Hepatic stellate cell (primary cell): ENCODE data around the gene AKR7A2.

Experiments
- DNase-seq: peaks from one replicate; pipeline ENCODE4 v3.0.0; 2011; ENCODE audit warnings: low spot score

Gene AKR7A2

DNA sequence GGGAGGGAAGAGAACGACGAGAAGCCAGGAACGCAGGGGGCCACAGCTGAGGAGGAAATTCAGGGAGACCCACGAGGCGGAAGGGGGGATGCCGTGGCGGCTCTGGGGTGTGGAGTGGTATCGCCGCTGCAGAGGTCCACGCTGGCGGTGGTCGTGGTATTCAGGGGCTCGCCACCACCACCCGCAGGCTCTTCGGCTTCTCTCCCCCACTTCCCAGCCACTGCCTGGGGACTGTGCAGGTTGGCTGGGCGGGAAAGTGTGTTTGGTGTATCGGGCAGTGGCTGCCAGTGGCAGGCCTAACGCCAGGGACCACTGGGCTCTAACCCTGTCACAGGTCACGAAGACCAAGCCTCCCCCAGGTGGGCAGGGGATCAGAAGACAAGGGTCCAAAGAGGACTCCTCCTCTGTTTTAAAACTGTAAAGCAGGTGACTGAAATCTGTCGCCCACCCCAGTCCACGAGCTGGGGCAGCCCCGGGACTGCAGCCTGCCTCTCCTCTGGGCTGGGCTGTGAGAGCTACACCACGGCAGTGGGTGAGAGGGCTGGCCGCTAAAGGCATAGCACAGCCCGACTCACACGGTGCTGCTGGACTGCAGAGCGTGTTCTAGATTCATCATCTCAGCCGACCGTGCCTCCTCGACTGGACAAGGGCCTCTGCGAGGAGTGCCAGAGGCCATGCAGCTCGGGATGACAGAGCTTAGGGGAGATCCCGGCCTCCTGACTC lies 31.1 kb upstream of the AKR7A2 start:
- DNase-seq: no peak

DNA sequence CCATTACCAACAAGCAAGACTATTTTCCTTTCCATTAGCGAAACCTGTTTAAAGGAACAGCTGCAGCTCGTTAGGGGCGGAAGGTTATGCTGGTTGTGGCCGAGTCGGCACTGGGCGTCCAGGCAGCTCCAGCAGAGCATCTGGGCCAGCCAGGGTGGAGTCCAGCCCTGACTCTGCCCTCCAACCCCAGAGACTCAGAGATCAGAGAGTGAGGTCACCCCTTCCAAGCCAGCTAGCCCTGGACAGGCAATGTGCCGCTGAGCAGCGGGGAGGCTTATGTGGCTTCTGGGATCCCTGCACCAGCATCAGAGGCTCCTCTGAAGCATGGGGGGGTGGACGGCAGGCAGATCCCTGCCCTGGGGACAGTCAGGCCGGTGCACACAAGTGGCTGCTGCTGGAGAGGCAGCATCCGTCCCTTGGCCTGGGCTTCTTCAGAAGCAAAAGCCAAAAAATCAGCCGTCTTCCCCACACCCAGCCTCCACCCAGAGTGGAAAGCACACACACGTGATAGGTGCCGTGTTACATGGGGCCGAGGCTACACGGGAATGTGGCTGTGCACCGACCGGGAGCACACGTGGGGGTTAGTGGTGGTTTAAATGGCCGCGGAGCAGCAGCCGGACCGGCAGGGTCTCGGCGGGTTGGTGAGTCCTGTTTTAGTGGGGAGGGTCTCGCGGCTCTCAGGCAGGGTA lies 30.3 kb upstream of the AKR7A2 start:
- DNase-seq: no peak

DNA sequence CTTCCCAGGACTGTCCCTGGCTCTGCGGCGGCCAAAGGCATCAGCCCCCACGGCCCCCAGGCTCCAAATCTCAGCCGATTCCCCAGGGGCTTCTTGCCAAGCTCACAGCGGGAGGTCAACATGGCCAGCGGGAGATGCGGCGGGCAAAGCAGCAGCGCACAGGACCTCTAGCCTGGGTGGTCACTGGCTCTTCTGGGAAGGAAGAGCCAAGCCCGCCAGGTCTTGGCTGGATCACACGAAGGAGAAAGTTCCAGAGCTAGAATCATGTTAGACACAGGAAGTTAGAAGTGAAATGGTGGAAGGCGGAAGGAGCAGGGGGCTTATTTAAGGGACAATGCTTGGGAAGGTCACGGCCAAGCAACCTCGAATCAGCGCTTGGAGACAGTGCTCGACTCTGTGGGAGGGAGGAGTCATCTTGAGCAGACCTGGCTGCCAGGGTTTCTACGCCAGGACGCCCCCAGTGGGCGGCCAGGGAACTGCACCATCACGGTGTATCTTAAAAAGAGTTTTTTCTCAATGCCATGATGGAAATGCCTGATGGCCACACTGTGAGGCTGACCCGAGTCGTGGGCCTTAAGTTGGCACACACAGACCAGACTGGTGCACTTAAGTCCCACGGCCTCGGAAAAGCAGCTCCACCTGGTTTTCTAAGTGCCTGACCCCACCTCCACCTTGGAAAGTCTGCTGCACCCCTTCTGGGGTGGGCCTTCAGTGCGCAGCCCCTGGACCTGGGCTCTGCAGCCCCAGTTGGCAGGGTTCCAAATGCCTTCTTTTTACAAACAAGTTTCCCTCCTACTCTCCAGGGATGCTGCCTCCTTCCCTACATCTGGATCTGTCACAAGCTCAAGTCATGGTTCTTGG lies 29.5 kb upstream of the AKR7A2 start:
- peak; percentile 94 for DNase-seq

DNA sequence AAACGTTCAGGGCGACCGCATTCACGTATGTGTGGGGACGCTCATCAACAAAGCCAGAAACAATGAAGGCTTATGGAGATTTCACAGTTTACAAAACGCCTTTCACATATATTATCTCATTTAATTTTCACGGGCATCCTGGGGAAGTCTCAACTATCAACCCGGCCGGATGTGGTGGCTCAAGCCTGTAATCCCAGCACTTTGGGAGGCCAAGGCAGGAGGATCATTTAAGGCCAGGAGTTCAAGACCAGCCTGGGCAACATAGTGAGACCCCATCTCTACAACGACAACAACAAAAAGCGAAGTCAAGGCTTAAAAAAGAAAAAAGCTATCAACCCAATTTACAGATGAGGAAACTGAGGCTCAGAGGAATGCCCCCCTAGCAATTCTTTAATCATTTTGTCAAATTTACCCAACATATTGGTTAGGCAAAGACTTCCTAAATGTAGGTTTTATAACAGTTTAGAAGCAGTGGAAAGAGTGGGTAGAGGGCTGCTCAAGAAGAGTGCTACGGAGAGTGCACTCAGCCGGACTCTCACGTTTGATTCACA lies 28.5 kb upstream of the AKR7A2 start:
- no peak for DNase-seq

DNA sequence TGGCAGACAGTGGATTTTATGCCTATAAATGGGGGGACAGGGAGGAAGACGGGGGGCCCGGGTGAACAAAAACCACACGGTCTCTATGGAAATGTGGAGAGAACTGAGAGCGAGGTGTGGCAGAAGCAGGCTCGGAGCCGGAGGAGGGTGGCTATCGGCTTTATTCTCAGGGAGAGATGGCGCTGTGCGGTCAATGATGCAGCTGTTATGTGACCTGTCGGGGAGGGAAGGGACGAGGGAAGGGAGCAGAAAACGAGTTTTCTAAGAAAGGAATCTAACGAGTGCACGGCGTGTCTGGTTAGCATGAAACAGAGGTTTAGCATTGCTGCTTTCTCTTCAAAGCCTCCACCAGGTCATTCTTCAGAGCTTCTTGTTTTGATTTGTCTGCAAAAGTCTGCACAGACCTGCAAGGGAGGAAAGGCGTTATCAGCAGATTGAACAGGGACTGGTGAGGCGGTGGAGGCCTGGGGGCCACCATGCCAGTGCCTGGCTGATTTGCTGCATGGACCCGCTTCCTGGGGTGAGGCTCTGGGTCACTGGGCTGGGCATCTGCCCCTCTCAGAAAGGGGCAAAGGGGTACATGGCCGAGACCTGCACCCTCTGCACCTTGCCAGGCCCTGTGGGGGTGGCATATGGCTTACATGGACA lies 27.4 kb upstream of the AKR7A2 start:
- DNase-seq: no peak

DNA sequence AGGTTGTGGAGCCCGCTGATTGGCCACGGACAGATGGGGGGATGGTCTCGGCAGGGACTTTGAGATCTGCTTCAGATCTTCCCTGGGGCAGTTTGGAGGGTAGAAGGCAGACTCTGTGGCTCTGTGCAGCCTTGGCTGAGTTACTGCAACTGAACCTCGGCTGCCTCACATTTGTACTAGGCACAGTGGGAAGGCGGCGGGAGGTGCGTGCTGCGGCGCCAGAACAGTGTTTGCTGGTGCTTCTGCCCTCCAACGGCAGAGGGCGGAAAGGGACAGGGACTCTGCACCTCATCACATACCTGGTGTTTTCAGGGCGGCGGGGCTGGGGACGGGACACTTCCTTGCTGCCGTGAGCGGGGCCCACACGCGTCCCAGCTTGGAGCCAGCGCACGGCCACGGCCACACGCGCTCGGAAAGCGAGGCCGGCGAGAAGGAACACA lies 26.4 kb upstream of the AKR7A2 start:
- no peak for DNase-seq

DNA sequence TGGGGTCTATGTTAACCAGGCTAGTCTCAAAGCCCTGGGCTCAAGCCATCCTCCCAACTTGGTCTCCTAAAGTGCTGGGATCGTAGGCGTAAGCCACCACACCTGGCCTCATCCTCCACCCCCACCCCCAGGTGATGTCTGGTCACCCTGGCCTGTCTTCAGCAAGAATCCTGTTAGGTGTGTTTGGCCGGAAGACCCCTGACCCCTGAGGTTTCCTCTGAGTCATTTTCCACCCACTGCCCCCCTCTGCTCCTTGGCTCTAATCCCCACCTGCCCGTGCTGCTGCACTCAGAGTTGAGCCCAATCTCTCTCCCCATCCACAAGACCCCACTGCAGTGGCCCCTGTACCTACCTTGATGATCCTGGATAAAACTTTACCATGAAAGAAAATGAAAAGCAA lies 25.3 kb upstream of the AKR7A2 start:
- DNase-seq: no peak

DNA sequence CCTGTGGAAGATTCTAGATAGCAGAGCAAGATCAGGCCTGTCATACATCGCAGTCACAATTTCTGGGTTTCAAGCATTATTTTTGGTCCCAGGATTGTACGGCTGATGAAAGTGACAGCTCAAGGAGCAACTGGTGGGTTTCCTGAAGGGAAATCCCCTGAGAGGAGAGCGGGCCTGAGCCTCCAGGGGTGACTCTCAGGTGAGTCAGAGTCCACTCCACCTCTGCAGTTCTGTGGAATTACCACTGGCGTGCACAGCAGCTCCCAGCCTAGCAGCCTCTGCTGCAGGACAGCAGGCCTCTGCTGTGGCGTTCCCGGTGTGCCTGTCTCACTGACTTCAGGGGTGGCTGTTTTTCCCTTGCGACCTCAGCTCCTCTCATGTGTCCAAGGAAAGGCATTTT lies 24.6 kb upstream of the AKR7A2 start:
- DNase-seq: no peak

DNA sequence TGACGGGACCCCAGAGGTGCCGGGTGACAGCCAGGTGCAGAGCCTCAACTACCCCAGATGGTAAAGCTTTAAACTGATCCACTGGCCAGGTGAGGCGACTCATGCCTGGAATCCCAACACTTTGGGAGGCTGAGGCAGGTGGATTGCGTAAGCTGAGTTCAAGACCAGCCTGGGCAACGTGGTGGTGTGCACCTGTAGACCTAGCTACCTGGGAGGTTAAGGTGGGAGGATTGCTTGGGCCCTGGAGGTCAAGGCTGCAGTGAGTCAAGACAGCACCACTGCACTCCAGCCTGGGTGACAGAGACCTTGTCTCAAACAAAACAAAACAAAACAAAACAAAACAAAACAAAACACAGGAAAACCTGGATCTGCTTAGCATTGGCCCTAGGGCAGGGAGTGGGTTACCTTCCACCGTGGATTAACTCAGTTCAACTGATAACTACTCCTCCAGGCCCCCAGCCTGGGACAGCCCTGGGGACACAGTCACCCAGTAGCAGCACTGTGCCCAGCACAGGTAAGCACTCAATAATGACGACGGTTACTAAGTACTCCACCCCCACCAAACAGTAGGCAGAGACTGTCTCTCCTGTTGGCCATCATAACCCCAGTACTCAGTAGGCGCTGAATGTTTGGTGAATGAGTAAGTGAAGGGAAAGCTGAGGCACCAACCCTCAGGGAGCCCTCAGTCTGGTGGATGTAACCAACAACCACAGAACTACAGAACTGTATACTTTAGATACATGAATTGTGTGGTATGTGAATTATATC lies 21.8 kb upstream of the AKR7A2 start:
- no peak for DNase-seq

DNA sequence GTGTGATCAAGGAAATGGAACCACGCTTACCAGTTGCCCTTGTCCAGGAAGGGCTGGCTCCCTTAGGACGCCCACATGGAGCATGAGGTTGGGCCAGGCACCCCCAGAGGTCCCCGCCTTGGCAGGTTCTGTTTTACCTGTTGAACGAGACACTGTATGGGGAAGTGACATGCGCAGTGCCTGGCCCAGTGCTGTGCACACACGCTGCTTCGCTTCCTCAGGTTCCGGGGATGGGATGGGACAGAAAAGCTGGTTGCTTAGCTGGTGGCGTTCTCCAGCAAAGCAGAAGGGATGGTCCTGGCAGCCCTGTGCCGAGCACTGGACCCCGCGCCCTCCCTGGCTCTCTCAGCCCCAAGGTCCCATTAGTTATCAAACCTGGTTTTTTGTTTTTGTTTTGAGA lies 20.9 kb upstream of the AKR7A2 start:
- no peak for DNase-seq

DNA sequence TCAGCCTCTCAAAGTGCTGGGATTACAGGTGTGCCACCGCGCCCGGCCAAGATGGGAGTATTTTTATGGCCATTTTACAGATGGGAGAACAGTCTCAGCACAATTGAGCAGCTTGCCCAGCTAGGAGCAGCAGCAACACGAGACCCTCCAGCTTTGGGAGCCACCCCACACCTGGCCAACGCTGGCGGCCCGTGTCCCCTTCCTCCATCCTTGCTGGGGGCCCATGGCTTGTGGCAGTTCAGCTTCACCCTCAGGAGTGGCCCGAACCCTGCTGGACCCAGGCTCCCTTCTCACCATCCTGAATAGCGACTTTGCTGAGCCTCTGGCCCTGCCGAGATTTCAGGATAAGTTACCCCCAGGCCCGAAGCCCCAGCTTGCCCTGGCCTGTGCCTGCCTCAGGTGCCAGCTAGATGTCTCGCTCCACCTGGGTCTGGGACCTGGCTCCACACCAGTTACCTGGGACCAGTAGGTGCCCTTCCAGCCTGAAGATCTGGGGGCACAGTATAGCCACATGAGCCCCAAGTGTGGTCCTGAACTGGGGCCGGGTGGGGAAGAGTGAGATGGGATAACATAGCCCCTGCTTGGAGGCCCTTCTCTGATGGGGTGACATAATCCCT lies 19.4 kb upstream of the AKR7A2 start:
- no peak for DNase-seq

DNA sequence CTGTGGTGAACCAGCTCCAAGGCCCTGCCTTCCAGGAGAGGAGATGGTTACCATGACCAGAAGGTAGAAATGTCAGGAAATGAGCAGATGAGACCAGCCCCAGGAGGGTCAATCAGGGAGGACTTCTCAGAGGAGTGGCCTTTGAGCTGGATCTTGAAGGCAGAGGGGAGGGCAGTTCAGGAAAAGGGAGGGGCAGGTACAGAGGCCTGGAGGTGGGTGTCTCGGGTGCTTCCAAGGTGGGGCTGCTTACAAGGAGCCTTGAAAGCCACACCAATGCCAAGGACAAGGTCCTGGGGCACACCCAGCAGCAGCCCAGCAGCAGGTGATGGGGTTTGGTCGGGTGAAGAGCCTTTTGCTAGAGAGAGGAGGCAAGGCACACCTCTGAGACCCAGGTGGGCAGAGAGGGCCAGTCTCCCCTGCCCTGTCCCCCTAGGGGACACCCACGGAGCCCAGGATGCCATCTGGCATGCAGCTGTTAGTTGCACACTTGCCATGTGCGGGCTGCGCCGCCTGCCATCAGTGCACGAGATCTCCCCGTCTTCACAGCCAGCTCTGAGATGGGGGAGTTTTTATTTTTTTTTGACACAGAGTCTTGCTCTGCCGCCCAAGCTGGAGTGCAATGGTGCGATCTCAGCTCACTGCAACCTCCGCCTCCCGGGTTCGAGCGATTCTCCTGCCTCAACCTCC lies 18.6 kb upstream of the AKR7A2 start:
- DNase-seq: no peak

DNA sequence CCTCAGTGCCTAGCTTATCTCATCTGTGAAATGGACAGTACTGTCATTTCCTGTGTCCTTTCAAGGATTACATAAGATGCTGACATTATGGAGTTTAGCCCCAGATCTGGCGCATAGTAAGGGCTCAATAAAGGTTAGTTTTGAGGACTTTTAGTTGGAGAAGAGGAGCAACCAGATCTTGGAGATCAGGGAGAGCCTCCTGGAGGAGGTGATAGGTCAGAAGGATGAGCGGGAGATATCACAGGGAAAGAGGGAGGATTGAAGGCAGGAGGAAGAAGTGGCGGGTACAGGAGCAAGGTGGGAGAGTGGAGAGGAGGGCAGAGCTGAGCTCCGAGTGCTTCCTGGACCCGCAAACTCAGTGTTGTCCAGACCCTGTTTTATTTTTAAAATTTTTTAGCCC lies 17.7 kb upstream of the AKR7A2 start:
- no peak for DNase-seq

DNA sequence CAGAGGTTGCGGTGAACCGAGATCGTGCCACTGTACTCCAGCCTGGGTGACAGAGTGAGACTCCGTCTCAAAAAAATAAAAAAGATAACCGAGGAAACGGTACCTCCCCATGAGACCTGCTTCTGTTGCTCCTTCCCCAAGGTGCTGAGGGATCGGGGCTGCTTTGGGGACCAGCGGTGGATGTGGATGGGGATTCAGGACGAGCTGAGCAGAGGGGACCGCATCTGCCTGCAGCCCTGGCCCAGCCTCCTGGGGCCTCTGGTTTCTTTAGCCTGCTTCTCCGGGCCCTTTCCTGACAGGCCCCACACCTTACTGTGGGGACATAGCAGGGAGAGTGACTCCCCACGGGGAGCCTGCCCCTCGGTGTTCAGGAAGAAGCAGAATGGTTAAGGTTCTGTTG lies 17.2 kb upstream of the AKR7A2 start:
- DNase-seq: no peak

DNA sequence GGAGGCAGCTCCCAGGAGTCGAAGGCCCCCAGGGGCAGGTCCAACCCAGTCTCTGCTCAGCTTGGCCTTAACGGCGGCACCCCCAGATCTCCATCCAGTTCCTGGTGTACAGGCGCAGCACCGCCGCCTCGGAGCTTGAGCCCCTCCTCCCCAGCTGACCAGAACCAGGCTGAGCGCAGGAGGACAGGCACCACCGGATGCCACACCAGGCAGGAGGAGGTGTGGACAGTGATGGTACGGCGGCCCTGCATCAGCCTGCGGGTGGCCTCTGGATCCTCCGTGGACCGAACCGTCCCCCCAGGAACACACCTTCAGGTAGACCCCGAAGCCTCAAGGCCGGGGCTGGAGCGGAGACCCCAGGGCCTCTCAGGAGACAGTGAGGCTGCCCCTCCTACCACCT lies 16.5 kb upstream of the AKR7A2 start:
- no peak for DNase-seq

DNA sequence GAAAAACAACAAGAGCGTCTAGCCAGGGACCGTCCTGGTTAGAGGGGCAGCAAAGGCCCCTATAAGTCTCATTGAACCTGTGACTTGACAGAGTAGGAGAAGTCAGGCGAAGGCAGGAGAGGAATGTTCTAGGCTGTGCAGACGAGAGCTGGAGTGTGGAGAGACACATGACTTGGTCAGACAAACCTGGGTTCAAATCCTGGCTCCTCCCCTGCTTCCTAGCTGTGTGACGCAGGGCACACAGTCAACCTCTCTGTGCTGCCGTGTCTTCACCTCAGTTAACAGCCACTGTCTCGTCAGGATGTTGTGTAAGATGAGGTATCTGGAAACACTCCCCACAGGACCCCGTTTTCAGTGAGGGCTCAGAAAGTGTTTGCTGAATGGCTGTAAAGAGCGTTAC lies 15.8 kb upstream of the AKR7A2 start:
- no peak for DNase-seq

DNA sequence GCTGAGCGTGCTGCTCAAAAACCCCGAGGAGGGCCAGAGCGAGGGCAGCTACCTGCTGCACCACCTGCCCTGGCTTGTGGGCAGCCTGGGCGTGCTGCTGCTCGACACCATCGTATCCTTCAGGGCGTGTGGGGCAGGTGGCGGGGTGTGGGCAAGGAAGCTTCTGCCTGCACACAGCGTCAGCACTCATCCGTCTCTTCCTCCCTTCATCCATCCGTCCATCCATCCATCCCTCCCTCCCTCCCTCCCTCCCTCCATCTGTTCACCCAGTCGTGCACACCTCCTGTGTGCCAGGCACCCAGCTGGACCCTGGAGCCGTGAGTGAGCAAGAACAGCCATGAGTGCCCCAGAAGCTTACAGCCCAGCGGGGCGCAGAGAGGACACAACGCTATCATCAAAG lies 15.4 kb upstream of the AKR7A2 start:
- DNase-seq: no peak

DNA sequence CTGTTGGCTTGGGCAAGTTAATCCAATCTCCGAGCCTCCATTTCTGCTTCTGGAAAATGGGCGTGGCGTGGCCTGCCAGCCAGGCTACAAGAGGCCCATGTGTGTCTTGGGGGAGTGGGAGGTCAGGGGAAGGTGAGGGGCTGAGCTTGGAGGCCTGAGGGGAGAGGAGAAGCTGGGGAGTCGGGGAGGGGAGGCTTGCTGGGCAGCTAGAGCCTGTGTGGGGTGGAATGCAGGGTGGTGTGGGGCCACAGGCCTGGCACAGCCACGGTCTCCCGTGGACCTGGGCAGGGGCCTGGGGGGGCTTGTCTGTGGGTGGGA lies 14.8 kb upstream of the AKR7A2 start:
- no peak for DNase-seq

DNA sequence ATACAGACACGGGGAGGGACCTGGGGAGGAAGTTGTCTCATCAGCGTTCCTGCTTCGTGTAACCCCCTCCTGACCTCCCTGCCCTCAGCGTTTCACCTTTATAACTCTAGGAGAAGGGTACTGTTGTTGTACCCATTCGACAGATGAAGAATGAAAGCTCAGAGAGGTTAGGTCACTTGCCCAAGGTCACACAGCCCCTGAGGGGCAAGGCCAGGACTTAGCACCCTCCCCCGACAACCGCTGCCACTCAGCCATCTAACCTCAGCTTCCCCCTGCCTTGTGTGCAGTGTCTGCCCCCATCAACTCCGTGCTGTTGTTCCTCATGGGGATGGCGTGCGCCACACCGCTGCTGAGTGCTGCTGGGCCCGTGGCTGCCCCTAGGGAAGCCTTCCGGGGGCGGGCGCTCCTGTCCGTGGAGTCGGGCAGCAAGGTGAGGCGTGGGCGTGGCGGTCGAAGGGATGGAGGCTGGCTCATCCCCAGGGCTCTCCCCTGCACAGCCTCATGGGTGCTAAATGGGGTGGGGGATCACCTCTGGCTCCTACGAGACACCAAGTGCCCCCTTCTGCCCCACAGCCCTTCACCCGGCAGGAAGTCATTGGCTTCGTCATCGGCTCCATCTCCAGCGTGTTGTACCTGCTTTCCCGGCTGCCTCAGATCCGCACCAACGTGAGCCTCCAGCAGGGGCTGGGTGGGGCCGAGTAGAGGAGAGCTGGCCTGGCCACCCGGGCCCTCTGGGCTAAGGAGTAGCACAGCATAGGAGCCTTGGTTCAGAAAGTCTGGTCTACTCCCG lies 14.2 kb upstream of the AKR7A2 start:
- no peak for DNase-seq
